ENCODE results near the gene CTCFL. TPM values are rescaled to one million over a fixed set of nuclear protein-coding genes. Genes with fewer than 3 reads are reported as not detected.

The CTCFL gene
- total RNA-seq, 1 donor from 2014 or later: not detected

DNA sequence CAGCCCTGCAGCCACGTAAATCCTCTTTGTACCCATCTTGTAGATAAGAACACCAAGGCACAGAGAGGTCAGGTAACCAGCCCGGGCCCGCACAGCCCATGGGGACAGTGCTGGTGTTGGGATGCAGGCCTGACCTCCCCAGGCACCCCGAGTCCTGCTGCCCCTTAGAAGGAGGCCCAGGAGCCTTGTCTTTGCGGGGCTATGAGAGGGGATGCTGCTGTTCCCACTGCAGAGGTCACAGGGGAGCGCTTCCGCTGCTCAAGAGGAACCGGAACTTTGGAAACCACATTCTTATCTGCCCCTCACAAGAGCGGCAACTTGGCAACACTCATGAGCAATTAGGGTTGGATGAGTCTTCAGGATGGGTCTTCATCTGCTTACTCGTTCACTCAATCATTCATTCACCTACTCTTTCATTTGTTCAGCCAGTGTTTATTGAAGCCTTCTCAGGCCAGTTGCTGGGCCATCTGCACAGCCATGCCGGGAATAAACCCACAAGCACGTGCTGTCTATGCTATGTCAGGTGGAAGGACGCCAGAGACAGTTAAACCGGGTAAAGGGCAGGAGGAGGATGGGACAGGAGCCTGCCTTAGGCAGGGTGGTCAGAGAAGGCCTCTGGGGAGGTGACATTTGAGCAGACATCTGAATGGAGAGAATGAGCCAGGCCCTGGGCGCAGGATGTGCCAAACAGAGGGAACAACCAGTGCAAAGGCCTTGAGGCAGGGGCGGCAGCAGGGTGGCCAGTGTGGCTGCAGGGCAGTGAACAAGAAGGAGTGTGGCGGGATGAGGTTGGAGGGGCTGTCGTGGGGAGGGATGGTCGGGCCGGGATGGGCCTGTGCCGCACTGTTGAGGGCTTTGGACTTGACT is 72.9 kb downstream of the CTCFL start:
- no peak overlapping the region for H3K4me3 ChIP-seq (ENCODE audit: low read depth, low read length)
- H3K27me3 ChIP-seq (ENCODE audit: control insufficient read depth, insufficient read depth, low read length): peaks cover 4% of the 10 kb centered on the region
- no peak for FAIRE-seq
- TF ChIP-seq, protein P1, sequence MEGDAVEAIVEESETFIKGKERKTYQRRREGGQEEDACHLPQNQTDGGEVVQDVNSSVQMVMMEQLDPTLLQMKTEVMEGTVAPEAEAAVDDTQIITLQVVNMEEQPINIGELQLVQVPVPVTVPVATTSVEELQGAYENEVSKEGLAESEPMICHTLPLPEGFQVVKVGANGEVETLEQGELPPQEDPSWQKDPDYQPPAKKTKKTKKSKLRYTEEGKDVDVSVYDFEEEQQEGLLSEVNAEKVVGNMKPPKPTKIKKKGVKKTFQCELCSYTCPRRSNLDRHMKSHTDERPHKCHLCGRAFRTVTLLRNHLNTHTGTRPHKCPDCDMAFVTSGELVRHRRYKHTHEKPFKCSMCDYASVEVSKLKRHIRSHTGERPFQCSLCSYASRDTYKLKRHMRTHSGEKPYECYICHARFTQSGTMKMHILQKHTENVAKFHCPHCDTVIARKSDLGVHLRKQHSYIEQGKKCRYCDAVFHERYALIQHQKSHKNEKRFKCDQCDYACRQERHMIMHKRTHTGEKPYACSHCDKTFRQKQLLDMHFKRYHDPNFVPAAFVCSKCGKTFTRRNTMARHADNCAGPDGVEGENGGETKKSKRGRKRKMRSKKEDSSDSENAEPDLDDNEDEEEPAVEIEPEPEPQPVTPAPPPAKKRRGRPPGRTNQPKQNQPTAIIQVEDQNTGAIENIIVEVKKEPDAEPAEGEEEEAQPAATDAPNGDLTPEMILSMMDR (IDR thresholded peaks at IDR 0.05; ENCODE audit: insufficient read depth, low read length, severe bottlenecking): no peak
- H3K36me3 ChIP-seq (ENCODE audit: control insufficient read depth, insufficient read depth, low read length): no peaks in the 10 kb centered on the region
- DNase-seq (ENCODE audit: low read depth): no peak

DNA sequence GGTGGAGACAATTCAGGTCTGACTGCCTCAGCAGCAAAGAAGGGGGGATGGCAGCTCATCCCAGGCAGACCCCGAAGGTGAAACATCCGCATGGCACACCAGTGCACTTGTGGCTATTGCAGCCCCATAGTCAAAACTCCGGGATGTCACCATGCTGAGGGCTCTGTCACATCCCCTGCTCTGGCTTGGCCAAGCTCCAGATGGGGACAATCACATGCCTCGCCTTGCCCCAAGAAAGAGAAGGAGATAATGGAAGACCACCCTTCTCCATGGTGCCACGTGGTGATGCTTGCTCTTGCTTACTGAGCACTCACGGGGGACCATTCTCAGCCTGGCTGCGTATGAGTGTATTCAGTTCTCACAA is 73.5 kb downstream of the CTCFL start:
- H3K36me3 ChIP-seq (ENCODE audit: control insufficient read depth, insufficient read depth, low read length): no peaks in the 10 kb centered on the region
- TF ChIP-seq, protein P1 (IDR thresholded peaks at IDR 0.05; ENCODE audit: insufficient read depth, low read length, severe bottlenecking): no peak
- no peak overlapping the region for H3K4me3 ChIP-seq (ENCODE audit: low read depth, low read length)
- FAIRE-seq (no peak), DNase-seq (ENCODE audit: low read depth) (no peak)
- peaks cover 8% of the 10 kb centered on the region for H3K27me3 ChIP-seq (ENCODE audit: control insufficient read depth, insufficient read depth, low read length)

DNA sequence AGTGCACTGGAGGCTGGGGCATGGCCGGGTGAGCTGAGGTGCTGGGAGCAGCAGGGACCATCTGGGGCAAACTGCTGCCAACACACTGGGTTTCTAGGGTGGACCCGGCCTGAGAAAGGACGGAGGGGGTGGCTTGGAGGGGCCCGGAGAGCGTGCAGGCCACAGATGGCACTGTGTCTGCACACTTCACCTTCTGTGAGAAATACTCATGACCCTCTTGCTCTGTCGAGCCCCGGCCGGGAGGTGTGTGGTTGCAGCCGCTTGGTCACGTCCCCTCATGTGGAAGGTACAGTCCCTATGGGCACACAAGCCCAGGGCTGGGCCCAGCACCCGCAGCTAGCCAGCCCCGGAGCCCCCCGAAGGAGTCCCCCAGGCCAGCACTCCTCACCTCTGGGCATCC is 74.0 kb downstream of the CTCFL start:
- Histone ChIP-seq H3K36me3 (ENCODE audit: control insufficient read depth, insufficient read depth, low read length) (no peaks in the 10 kb centered on the region), H3K27me3 (ENCODE audit: control insufficient read depth, insufficient read depth, low read length) (peaks cover 8% of the 10 kb centered on the region), H3K4me3 (ENCODE audit: low read depth, low read length) (no peak overlapping the region)
- DNase-seq (ENCODE audit: low read depth) (no peak), FAIRE-seq (no peak)
- TF ChIP-seq, protein P1 (IDR thresholded peaks at IDR 0.05; ENCODE audit: insufficient read depth, low read length, severe bottlenecking): no peak

DNA sequence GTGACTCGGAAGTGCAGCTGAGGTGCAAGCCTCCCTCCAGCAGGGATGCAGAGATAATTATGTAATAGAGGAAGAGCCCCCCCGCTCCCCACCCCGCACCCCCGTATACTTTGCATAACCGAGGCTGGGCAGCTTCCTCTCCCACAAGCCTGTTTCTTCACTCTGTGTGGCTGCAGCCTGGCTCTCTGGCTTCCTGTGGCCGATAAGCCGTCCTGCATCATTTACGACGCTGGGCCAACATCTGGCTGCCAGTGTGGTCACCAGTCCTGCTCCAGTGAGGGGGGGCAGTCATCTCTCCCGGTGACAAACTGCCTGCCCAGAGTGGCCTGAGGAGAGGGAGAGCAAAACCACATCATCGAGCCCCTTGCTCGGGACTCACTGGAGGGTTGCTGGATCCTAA is 74.5 kb downstream of the CTCFL start:
- DNase-seq (ENCODE audit: low read depth) (no peak), FAIRE-seq (no peak)
- H3K27me3 ChIP-seq (ENCODE audit: control insufficient read depth, insufficient read depth, low read length): peaks cover 8% of the 10 kb centered on the region
- TF ChIP-seq, protein P1 (IDR thresholded peaks at IDR 0.05; ENCODE audit: insufficient read depth, low read length, severe bottlenecking): no peak
- no peak overlapping the region for H3K4me3 ChIP-seq (ENCODE audit: low read depth, low read length)
- H3K36me3 ChIP-seq (ENCODE audit: control insufficient read depth, insufficient read depth, low read length): no peaks in the 10 kb centered on the region

DNA sequence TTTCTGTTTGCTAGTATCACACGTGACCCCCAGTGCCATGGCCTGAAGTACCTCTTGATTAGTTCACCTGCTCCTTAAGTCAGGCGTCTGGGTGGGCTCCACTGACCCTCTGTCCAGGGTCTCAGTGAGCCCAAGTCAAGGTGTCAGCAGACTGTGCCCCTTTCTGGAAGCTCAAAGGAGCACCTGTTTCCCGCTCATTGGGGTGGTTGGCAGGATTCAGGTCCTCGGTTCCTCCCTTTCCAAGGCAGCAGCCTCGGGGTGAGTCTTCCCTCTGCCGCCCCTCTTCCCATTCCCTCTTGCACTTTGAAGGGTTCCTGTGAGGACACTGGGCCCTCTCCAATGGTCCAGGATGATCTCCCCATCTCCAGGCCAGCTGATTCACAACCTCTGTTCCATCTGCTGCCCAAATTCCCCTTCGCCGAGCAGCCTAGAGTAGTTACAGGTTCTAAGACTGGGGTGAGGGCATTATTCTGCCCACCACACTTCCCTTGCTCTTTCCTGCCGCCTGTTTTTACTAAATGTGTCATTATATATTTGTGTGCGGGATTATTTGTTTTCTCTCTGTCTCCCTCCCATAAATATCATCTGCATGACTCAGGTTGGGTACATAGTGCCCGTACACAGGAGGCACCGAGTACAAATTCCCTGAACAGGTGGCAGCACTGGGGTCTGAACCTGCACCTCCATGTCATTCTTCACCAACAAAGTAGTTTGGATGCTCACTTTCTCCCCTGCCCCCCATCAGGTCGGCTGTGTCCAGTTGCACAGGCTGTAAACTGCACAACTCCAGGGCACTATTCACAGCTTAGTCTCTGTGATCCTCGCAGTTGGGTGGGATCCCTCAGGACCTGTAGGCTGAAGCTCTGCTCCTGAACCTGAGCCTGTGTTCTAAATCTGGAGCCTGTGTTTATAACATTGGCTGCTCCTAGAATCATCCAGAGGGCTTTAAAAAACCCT is 75.3 kb downstream of the CTCFL start:
- TF ChIP-seq, protein P1 (IDR thresholded peaks at IDR 0.05; ENCODE audit: insufficient read depth, low read length, severe bottlenecking): no peak
- no peaks in the 10 kb centered on the region for H3K36me3 ChIP-seq (ENCODE audit: control insufficient read depth, insufficient read depth, low read length)
- FAIRE-seq (no peak), DNase-seq (ENCODE audit: low read depth) (no peak)
- H3K4me3 ChIP-seq (ENCODE audit: low read depth, low read length): no peak overlapping the region
- H3K27me3 ChIP-seq (ENCODE audit: control insufficient read depth, insufficient read depth, low read length): peaks cover 8% of the 10 kb centered on the region
